Stimulated activated CD4-positive, alpha-beta T cell treated with anti-CD3 and anti-CD28 coated beads, TNF-alpha, amount 100 ng/mL, for 24 hours (primary cell): ENCODE measurements around the gene CBX2.
A peak's percentile ranks its signal among the peaks of the same experiment; 100 is the strongest.
"Not testable (repeated sequence)": the region's sequence is repeated elsewhere in the genome, so short reads cannot be mapped to it uniquely, and the experiment has no call there.

Experiments
- DNase-seq, 3 experiments: peaks; one replicate each; pipeline ENCODE4 v3.0.0-alpha.2; 2020; ENCODE audit warnings: low read depth in 3 of 3

Gene CBX2

GRCh38 chr17:79769570-79770506 lies 8.1 kb upstream of the CBX2 start:
- DNase-seq, result no peak

DNA sequence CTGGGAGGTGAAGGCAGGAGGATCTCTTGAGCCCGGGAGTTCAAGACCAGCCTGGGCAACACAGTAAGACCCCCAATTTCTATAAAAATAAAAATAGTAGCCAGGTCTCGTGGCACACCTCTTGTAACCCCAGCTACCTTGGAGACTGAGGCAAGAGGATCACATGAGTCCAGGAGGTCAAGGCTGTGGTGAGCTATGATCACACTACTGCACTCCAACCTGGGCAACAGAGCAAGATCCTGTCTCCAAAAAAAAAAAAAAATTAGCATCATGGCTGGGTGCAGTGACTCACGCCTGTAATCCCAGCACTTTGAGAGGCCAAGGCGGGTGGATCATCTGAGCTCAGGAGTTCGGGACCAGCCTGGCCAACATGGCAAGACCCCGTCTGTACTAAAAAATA lies 6.7 kb upstream of the CBX2 start:
- no peak for DNase-seq

DNA sequence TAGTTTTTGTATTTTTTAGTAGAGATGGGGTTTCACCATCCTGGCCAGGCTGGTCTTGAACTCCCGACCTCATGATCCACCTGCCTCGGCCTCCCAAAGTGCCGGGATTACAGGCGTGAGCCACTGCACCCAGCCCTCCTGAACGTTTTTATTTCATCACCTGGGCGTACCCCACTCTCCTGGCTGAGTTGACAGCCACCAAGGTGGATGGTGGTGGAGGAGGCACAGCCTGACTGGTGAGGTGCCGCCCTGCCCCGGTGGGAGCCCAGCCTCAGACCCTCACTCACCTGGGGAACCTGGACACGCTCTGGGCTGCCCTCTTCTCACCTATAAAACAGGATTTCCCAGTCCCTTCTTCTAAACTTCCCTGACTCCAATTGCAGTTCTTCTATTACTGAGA lies 5.2 kb upstream of the CBX2 start:
- DNase-seq, result not testable (repeated sequence)

GRCh38 chr17:79774561-79774975 lies 3.4 kb upstream of the CBX2 start:
- DNase-seq, result no peak

GRCh38 chr17:79775632-79776031 lies 2.3 kb upstream of the CBX2 start:
- DNase-seq, result no peak

GRCh38 chr17:79776376-79777119 lies 1.4 kb upstream of the CBX2 start:
- DNase-seq, result no peak

DNA sequence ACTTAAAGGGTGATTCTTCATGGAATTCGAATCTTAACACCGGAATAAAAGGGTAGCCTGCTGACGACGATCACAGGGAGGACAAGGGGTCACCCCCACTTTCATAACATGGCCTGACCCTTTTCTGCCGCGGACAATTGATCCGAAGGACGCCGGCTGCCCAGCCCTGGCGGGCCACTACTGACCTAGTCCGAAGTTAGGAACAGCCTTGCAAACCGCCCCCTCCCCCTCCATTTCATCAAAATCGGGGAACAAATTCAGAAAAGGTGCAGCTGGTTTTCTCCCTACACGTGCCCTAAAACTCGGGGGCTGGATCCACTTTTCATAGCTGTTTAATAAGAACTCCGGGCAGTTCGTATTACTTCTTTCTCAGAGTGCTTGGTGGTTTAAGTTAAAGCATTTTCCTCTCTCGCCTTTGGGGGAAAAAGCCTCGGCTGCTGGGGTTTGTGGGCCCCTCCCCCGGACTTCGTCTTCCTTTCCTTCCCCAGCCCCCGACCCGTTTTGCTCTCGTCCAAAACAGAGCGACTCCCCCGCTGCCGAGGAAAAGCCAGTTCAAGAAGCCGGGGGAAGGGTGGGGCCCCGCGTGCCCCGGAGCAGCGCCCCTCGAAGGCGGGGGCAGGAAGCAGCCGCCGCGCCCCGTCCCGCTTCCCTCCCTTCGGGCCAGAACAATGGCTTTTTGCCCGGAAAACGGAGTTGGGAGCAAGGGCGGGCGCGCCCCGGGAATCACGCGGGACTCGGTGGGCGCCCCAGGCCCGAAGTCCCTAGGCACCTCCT lies 641 bp upstream of the CBX2 start:
- DNase-seq, result peak in 1 of 3 experiments; percentile 38

- DNase-seq, result no peak
Observed at GRCh38 chr17:79778504-79779083, 646 bp downstream of the CBX2 start.

DNA sequence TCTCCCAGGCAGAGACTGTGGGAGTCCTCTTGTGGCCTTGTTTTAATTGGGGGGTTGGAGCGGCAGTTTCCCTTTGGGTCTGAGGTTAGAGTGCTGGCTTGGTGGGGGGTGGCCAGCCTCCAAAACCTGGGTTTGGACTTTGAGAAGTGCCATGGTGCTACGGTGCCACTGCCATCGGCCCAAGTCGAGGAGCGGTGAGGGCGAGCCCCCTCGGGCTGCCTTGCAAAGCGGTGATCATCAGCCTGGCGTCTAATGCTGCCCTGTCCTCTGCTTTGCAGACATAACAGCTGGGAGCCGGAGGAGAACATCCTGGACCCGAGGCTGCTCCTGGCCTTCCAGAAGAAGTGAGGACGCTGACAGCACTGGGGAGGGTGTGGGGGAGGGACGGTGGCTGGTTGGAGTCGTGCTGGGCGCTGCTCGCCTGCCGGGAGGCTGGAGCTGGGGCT lies 1.2 kb downstream of the CBX2 start:
- DNase-seq, result no peak

GRCh38 chr17:79779661-79780365 lies 1.9 kb downstream of the CBX2 start:
- DNase-seq, result no peak

DNA sequence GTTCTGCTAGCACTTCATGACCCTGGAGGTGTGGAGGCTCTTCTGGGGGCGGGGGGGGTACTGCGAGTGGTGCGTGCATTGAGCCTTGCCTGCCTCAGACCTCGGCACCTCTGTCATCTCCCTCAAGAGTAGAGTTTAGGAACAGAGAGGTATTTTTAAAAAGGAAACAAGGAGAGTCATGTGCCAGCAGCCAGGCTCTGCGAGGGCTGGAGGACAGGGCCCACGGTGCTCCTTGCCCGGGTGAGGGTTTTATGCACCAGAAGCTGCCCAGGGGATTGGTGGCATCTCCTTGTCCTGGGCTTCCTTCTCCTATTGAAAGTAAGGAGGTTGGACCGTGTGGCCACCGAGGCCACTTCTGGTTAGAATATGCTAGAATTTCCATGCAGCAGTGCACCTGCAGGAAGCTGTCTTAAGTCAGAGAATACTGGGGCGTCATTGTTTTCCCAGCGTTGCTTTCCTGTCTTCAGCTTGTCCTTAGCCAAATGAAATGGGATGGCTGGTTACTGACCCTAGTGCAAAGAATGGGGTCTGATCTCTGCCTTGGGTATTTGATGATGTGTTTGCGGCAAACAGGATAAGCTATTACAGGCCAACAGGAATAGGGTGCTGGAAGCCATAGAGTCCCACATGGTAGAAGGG lies 3.2 kb downstream of the CBX2 start:
- DNase-seq, result no peak

GRCh38 chr17:79781736-79782575 lies 4.0 kb downstream of the CBX2 start:
- DNase-seq, result no peak

GRCh38 chr17:79783891-79784290 lies 5.9 kb downstream of the CBX2 start:
- no peak for DNase-seq

GRCh38 chr17:79784353-79785016 lies 6.5 kb downstream of the CBX2 start:
- DNase-seq, result no peak

DNA sequence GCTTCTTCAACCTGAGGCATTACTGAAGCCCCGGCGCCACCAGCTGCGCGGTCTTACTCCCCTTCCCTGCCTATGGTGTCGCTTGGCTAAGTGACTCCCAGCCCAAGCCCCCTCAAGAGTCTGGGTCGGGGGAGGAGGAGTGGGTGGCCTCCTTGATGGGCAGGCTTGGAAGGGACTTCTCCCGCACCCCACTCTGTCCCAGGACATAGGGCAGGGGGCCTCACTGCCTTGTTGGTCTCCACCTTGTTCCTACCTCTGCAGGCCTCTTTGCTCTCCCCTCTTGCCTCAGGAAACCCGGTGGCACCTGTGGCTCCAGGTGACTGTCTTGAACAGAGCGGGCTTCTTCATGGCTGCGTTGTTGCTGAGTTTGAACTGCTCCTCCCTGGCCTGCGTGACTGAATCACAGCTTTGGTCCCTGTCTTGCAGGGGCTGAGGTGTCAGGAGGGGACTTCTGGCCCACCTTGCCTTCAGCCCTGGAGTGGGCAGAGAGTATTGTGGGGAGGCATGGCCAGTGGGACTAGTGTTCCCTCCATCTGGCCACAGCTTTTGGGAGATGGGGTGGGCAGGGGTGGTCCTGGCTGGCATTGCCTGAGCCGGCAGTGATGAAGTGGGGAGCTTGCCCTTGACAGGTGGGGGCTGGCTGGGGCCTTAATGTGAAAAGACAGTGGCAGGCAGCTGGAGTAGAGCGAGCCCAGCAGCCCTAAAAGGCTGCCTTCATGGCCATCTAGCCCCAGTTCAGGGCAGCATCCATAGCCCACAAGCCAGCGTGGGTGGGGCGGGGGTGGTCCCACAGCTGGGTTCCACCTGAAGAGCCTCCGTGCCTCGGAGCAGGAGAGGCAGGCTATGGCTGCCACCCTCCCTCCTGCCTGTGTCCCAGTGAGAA lies 7.3 kb downstream of the CBX2 start:
- DNase-seq, result no peak

DNA sequence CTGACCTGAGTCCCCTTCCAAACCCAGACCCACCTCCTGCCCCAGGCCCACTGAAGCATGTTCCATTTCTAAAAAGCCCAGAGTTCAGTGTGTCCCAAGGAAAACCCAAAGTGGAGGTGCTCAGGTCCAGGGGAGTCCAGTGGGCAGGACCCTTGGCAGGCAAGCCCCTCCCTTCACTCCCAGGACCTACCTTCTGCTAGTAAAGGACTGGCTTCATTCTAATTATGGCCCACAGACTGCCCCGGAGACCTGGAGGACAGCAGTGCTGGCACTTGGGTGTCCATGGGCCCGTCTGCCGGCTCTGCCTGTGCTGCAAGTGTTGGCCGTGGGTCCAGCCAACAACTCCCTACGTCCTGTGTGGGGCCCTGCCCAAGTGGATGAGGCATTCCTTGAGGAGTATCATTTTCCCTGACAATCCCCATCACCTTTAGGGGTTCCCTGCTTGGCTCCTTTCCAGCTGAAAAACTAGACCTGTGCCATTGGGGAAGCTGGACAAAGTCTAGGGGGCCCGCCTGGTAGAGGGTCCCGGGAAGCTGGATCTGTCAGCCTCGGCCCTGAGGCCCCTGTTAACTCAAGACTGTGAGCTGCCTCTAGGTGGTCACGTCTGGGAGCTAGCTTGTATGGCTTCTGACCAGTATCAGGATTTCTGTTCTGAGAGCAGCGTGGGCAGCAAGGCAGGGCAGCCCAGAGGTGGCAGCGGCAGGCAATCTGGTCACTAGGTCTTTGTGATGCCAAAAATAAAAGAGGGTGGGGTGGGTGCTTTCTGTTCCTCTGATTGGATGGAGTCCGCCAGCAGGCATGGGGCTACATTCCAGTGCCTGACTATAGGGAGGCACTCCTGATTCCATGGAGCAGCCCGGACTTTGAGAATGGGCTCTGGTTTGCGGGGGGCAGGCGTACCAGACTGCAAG lies 8.2 kb downstream of the CBX2 start:
- no peak for DNase-seq
